CD4-positive, alpha-beta T cell treated with Interleukin-12 subunit alpha and Interleukin-12 subunit beta, for 1 hour (primary cell): ENCODE results near the gene PSMB10.
"Not testable (repeated sequence)": the region's sequence is repeated elsewhere in the genome, so short reads cannot be mapped to it uniquely, and the experiment has no call there.

ENCODE experiments used
- DNase-seq: peaks from one replicate; pipeline ENCODE4 v3.0.0-alpha.2; 2020

Gene PSMB10

GRCh38 chr16:67936124-67936879 lies at the start of gene PSMB10:
TSS of gene PSMB10 (minus strand) at chr16:67936850. CDS start at chr16:67936749, 101 bp downstream.
- DNase-seq = no peak

- DNase-seq = no peak
Observed at GRCh38 chr16:67982011-67982696, 45.5 kb upstream of the PSMB10 start.

GRCh38 chr16:67979955-67980678 lies 43.5 kb upstream of the PSMB10 start, which contains the start of gene DPEP3:
TSS of gene DPEP3 (minus strand) at chr16:67980499. CDS start at chr16:67980380, 119 bp downstream.
- DNase-seq = no peak

GRCh38 chr16:67977469-67978227 lies 41.0 kb upstream of the PSMB10 start:
- DNase-seq = no peak

- DNase-seq = no peak
Observed at GRCh38 chr16:67977005-67977404, 40.4 kb upstream of the PSMB10 start.

- DNase-seq = no peak
Observed at GRCh38 chr16:67976205-67976604, 39.6 kb upstream of the PSMB10 start.

- no peak for DNase-seq
Observed at GRCh38 chr16:67975321-67976105, 38.9 kb upstream of the PSMB10 start.

GRCh38 chr16:67972285-67972684 lies 35.6 kb upstream of the PSMB10 start:
- not testable (repeated sequence) for DNase-seq

GRCh38 chr16:67971111-67971510 lies 34.5 kb upstream of the PSMB10 start:
- no peak for DNase-seq

GRCh38 chr16:67969254-67970039 lies 32.8 kb upstream of the PSMB10 start:
- peak; percentile 29 for DNase-seq

- DNase-seq = peak; percentile 92
Observed at GRCh38 chr16:67968400-67969253, 32.0 kb upstream of the PSMB10 start, which contains the start of gene SLC12A4. TSS of gene SLC12A4 (minus strand) at chr16:67968637. CDS start at chr16:67968553, 84 bp downstream.

- DNase-seq = peak; percentile 6
Observed at GRCh38 chr16:67967958-67968399, 31.3 kb upstream of the PSMB10 start.

- DNase-seq = peak; percentile 37
Observed at GRCh38 chr16:67967183-67967957, 30.7 kb upstream of the PSMB10 start.

- DNase-seq = no peak
Observed at GRCh38 chr16:67966549-67967182, 30.0 kb upstream of the PSMB10 start.

GRCh38 chr16:67965668-67966548 lies 29.3 kb upstream of the PSMB10 start:
- DNase-seq = no peak

- no peak for DNase-seq
Observed at GRCh38 chr16:67964477-67965131, 28.0 kb upstream of the PSMB10 start.
